Fibroblast of mammary gland (primary cell): Measurements from ENCODE around the gene ACTG1.

ENCODE experiments used
- DNase-seq: peaks from one replicate; pipeline ENCODE4 v3.0.0-alpha.2; 2010; ENCODE audit warnings: low read depth
- H3K4me3 ChIP-seq: 2 replicates; pipeline ENCODE4 v1.5.1; 2011; ENCODE audit warnings: low read depth, mild to moderate bottlenecking, low read length, moderate library complexity; ENCODE audit not compliant: control insufficient read depth
- CTCF ChIP-seq: conservative IDR thresholded peaks from 2 replicates; pipeline ENCODE4 v1.5.1; 2011; ENCODE audit warnings: low read depth, low read length, inconsistent platforms; ENCODE audit not compliant: control insufficient read depth, insufficient read depth

The ACTG1 gene

GRCh38 chr17:81480140-81481072 is 32.2 kb downstream of the ACTG1 start:
- no peak overlapping the region for H3K4me3 ChIP-seq
- DNase-seq, result peak; percentile 86
- peak; percentile 11 for TF ChIP-seq CTCF

GRCh38 chr17:81479175-81480071 is 33.2 kb downstream of the ACTG1 start:
- H3K4me3 ChIP-seq, result no peak overlapping the region
- no peak for TF ChIP-seq CTCF
- no peak for DNase-seq

DNA sequence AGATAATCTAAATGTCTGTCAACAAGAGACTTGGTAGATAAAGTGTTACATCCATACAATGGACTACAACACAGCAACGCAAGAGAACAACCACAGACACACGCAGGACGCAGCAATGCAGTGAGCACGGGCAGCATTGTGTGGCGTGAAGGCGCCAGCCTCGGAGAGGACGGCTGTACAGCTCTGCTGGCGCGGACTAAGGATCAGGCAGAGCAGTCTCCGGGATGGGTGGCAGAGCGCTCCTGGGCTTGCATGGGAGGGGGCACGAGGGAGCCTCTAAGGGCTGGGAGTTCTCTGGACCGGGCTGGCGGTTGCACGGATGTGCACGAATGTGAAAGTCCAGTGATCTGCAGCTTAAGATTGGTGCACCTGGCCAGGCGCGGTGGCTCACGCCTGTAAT is 34.5 kb downstream of the ACTG1 start:
- DNase-seq, result no peak
- no peak for TF ChIP-seq CTCF
- H3K4me3 ChIP-seq, result no peak overlapping the region

- no peak overlapping the region for H3K4me3 ChIP-seq
- no peak for TF ChIP-seq CTCF
- DNase-seq, result no peak
Observed at GRCh38 chr17:81477173-81477572, 35.4 kb downstream of the ACTG1 start.

- no peak overlapping the region for H3K4me3 ChIP-seq
- TF ChIP-seq CTCF, result no peak
- DNase-seq, result no peak
Observed at GRCh38 chr17:81476635-81477034, 36.0 kb downstream of the ACTG1 start.

DNA sequence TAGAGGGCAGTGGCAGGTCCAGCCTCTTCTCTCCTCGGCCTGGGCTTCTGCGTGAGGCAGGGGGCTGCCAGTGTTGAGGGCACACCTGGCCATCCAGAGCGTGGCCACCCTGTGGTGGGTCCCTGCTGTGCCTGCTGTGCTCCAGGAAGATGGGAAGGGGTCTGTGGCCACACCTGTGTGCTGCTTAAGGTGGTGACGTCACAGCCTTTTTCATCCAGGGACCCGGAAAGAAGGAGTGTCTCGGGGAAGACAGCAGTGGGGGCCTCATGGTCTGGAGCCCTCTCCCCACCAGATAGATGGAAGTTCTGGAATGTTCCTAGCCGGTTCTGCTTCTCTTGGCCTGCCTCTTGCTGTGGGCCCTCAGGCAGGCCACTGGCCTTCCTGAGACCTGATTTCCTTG is 36.5 kb downstream of the ACTG1 start:
- no peak for TF ChIP-seq CTCF
- H3K4me3 ChIP-seq, result no peak overlapping the region
- DNase-seq, result no peak
